K562 (cell line): ENCODE results near the gene RFESD. TPM values are rescaled to one million over a fixed set of nuclear protein-coding genes. Genes with fewer than 3 reads are reported as not detected.
A peak's percentile ranks its signal among the peaks of the same experiment; 100 is the strongest.

Experiments used
- ATAC-seq: fragments of 200-7000 bp; cut with Tn5 transposase; 3 replicates; pipeline ENCODE4 v1.9.1; 2020; ENCODE audit warnings: moderate library complexity
- BruUV-seq: library from RNA; stranded (reverse); fragments of 400-500 nt; replicated peaks from 2 replicates; lab custom pipeline; 2021; lab: Mats Ljungman, UMichigan
- CTCF ChIA-PET: fragments of 300-600 bp; formaldehyde crosslinking; extraction: SDS; loops from one replicate; lab custom pipeline; 2021; ENCODE audit warnings: low intra/inter-chr PET ratio; lab: Yijun Ruan, JAX
- POLR2A ChIA-PET: fragments of 300-600, 350-650 bp; sonication (Branson Sonifier 250); formaldehyde crosslinking; extraction: SDS; loops from one replicate; lab custom pipeline; 2021; ENCODE audit warnings: antibody characterized with exemption, inconsistent platforms; lab: Yijun Ruan, JAX
- DNase-seq, 4 experiments: peaks; one replicate each; pipeline versions ENCODE4 v3.0.0 to v3.0.0-alpha.2; 2011 to 2018; ENCODE audit warnings: low spot score in 3 of 4, mixed read lengths in 3 of 4; ENCODE audit errors: extremely low read depth in 1 of 4
- FAIRE-seq: peaks from 2 replicates; lab custom pipeline; 2011; peaks lifted over from hg19 to GRCh38; lab: Jason Lieb, UNC
- H2AFZ ChIP-seq: 2 replicates; pipeline ENCODE4 v1.6.0; 2011; ENCODE audit warnings: low read depth, low read length, control low read depth, inconsistent platforms
- H3K27ac ChIP-seq: fragments of 200-600 bp; 3 replicates; pipeline ENCODE4 v1.8.0; 2011; ENCODE audit warnings: low read depth, mild to moderate bottlenecking, control low read depth, inconsistent platforms, low read length, moderate library complexity, mixed read lengths; ENCODE audit errors: extremely low read depth
- H3K27me3 ChIP-seq, 2 experiments: fragments of 300-600 bp in 1 of 2; 2 replicates in 1 of 2; 3 replicates in 1 of 2; pipeline versions ENCODE4 v1.6.0 to v1.8.0; 2011; ENCODE audit warnings: inconsistent platforms in 2 of 2, low read length in 2 of 2, mild to moderate bottlenecking in 1 of 2, mixed read lengths in 1 of 2, moderate library complexity in 1 of 2; ENCODE audit not compliant: control insufficient read depth in 2 of 2, insufficient read depth in 2 of 2
- H3K36me3 ChIP-seq: fragments of 300-600 bp; 3 replicates; pipeline ENCODE4 v1.8.0; 2011; ENCODE audit warnings: mild to moderate bottlenecking, low read length, inconsistent platforms; ENCODE audit not compliant: control insufficient read depth, insufficient read depth
- H3K4me1 ChIP-seq, 2 experiments: fragments of 200-600 bp in 1 of 2; replicated peaks in 1 of 2; 2 replicates in 1 of 2; 3 replicates in 1 of 2; pipeline versions ENCODE4 v1.5.1 to v1.8.0; 2011; ENCODE audit warnings: inconsistent platforms in 2 of 2, low read length in 2 of 2, mild to moderate bottlenecking in 1 of 2, mixed read lengths in 1 of 2, moderate library complexity in 1 of 2; ENCODE audit not compliant: control insufficient read depth in 2 of 2, insufficient read depth in 2 of 2
- H3K4me2 ChIP-seq: 2 replicates; pipeline ENCODE4 v1.6.1; 2011; ENCODE audit warnings: low read length, control low read depth, inconsistent platforms, mixed read lengths; ENCODE audit not compliant: insufficient read depth
- H3K4me3 ChIP-seq: fragments of 200-600 bp; sonication (generic), shearing (Covaris generic); 2 replicates; pipeline ENCODE4 v1.5.1; 2016; ENCODE audit warnings: control low read depth, inconsistent platforms
- H3K79me2 ChIP-seq: fragments of 200-600 bp; 3 replicates; pipeline ENCODE4 v1.8.0; 2011; ENCODE audit warnings: low read length, inconsistent platforms; ENCODE audit not compliant: control insufficient read depth, insufficient read depth
- H3K9ac ChIP-seq, 2 experiments: 2 replicates each; pipeline versions ENCODE4 v1.6.0 to v1.6.1; 2011; ENCODE audit warnings: low read depth in 2 of 2, low read length in 2 of 2, control low read depth in 1 of 2, inconsistent platforms in 1 of 2, mild to moderate bottlenecking in 1 of 2, mixed read lengths in 1 of 2; ENCODE audit not compliant: insufficient read depth in 1 of 2
- H3K9me1 ChIP-seq: one replicate; pipeline ENCODE4 v1.6.0; 2011; ENCODE audit warnings: inconsistent platforms, mild to moderate bottlenecking, low read length, moderate library complexity; ENCODE audit not compliant: control insufficient read depth, insufficient read depth
- H3K9me3 ChIP-seq: replicated peaks from 2 replicates; pipeline ENCODE4 v1.5.1; 2011; ENCODE audit warnings: low read depth, low read length, inconsistent platforms; ENCODE audit not compliant: control insufficient read depth, insufficient read depth
- H4K20me1 ChIP-seq: replicated peaks from 2 replicates; pipeline ENCODE4 v1.6.1; 2011; ENCODE audit warnings: low read length, inconsistent platforms, mixed read lengths; ENCODE audit not compliant: control insufficient read depth, insufficient read depth
- ARID3A ChIP-seq: IDR thresholded peaks from 2 replicates; pipeline ENCODE4 v1.6.1; 2012; ENCODE audit warnings: low read depth, low read length, improper control_type of control experiment, borderline replicate concordance
- CHD2 ChIP-seq: IDR thresholded peaks from 2 replicates; pipeline ENCODE4 v1.6.1; 2011; ENCODE audit warnings: low read depth, low read length
- COPS2 ChIP-seq: fragments of 450-650 bp; conservative IDR thresholded peaks from 2 replicates; pipeline ENCODE4 v1.6.1; 2016; ENCODE audit warnings: mild to moderate bottlenecking, moderate library complexity
- CREB5 ChIP-seq: fragments of 250-450 bp; sonication (Bioruptor Pico); IDR thresholded peaks from 2 replicates; pipeline ENCODE4 v1.5.0; 2020; ENCODE audit warnings: mild to moderate bottlenecking
- ELK1 ChIP-seq: sonication (generic); formaldehyde crosslinking; IDR thresholded peaks from 2 replicates; pipeline ENCODE4 v1.8.1; 2022; ENCODE audit warnings: missing genetic modification reagents
- ETS1 ChIP-seq: conservative IDR thresholded peaks from 2 replicates; pipeline ENCODE4 v1.6.1; 2011; ENCODE audit warnings: low read depth, mild to moderate bottlenecking, low read length; ENCODE audit not compliant: control insufficient read depth
- FIP1L1 ChIP-seq: fragments of 200-400 bp; formaldehyde crosslinking; IDR thresholded peaks from 2 replicates; pipeline ENCODE4 v1.6.1; 2018; ENCODE audit warnings: mild to moderate bottlenecking, low read depth, low read length; ENCODE audit not compliant: poor library complexity, severe bottlenecking
- FOXK1 ChIP-seq: sonication (generic); formaldehyde crosslinking; IDR thresholded peaks from 2 replicates; pipeline ENCODE4 v1.8.0; 2022; ENCODE audit warnings: missing genetic modification reagents, mild to moderate bottlenecking, borderline replicate concordance
- HLTF ChIP-seq: fragments of 450-650 bp; IDR thresholded peaks from 2 replicates; pipeline ENCODE4 v1.6.1; 2016
- JUNB ChIP-seq: fragments of 450-650 bp; formaldehyde crosslinking; conservative IDR thresholded peaks from 2 replicates; pipeline ENCODE4 v1.4.0; 2020; ENCODE audit warnings: mild to moderate bottlenecking
- KDM2B ChIP-seq: fragments of 250-450 bp; sonication (Bioruptor Pico); IDR thresholded peaks from 2 replicates; pipeline ENCODE4 v1.8.0; 2021; ENCODE audit warnings: mild to moderate bottlenecking, moderate library complexity
- NR2F6 ChIP-seq: fragments of 450-650 bp; formaldehyde crosslinking; IDR thresholded peaks from 2 replicates; pipeline ENCODE4 v1.4.0; 2020; ENCODE audit warnings: mild to moderate bottlenecking
- NR4A1 ChIP-seq, 2 experiments: fragments of 250-450 bp in 1 of 2; fragments of 450-650 bp in 1 of 2; sonication (Bioruptor Pico) in 1 of 2; IDR thresholded peaks; 2 replicates each; pipeline versions ENCODE4 v1.4.0 to v1.6.1; 2016 to 2020; ENCODE audit warnings: mild to moderate bottlenecking in 2 of 2, missing compliant biosample characterization in 1 of 2, missing genetic modification characterization in 1 of 2, moderate library complexity in 1 of 2
- NRF1 ChIP-seq, 2 experiments: fragments of 450-650 bp; IDR thresholded peaks in 1 of 2; conservative IDR thresholded peaks in 1 of 2; 2 replicates each; pipeline ENCODE4 v1.6.1; 2014; ENCODE audit warnings: mild to moderate bottlenecking in 2 of 2
- TBL1XR1 ChIP-seq, 2 experiments: IDR thresholded peaks; 2 replicates each; pipeline ENCODE4 v1.6.1; 2012; ENCODE audit warnings: improper control_type of control experiment in 2 of 2, low read length in 2 of 2, mild to moderate bottlenecking in 1 of 2
- ZNF212 ChIP-seq: fragments of 450-650 bp; formaldehyde crosslinking; IDR thresholded peaks from 2 replicates; pipeline ENCODE4 v1.4.0; 2020; ENCODE audit warnings: mild to moderate bottlenecking
- ZNF655 ChIP-seq: fragments of 250-450 bp; sonication (Bioruptor Pico); IDR thresholded peaks from 2 replicates; pipeline ENCODE4 v1.5.0; 2021
- WGBS: fragments of 100-300 bp; shearing (Covaris generic); methylation state at CpG from one replicate; pipeline ENCODE4 v1.1.6; 2016; ENCODE audit warnings: low coverage, mixed read lengths; ENCODE audit not compliant: insufficient coverage; ENCODE audit errors: missing lambda C conversion rate; 5-methylcytosine and 5-hydroxymethylcytosine counted together
- in situ Hi-C: fragments of 300-500 bp; cut with MboI; formaldehyde crosslinking; loops from 4 replicates; pipeline ENCODE4 v1.15.0; 2018; ENCODE audit warnings: inconsistent platforms, mixed read lengths
- intact Hi-C: fragments of 100-400 bp; cut with micrococcal nuclease; formaldehyde crosslinking; loops from 2 replicates; pipeline ENCODE4 v1.14.2; 2022
- polyA plus RNA-seq, 8 experiments: library from polyadenylated mRNA; depleted of rRNA in 4 of 8; stranded (reverse) in 5 of 8; unstranded in 3 of 8; fragments of >200 nt; fragmentation: Nextera tagmentation in 2 of 8; fragmentation: Illumina TruSeq in 1 of 8; extraction: Ambion mirVana in 2 of 8; extraction: Trizol in 1 of 8; gene quantifications; 2 replicates each; pipeline versions ENCODE4 v1.2.1 to v1.2.3, GENCODE V29; 2011 to 2014; ENCODE audit warnings: inconsistent platforms in 1 of 8, missing spikeins in 1 of 8
- total RNA-seq, 7 experiments: library from RNA; depleted of rRNA in 6 of 7; stranded (reverse); fragments of >200 nt in 6 of 7; fragmentation: Illumina TruSeq in 2 of 7; extraction: Trizol in 2 of 7; gene quantifications; 2 replicates each; pipeline versions ENCODE4 v1.2.1 to v1.2.3, GENCODE V29; 2011 to 2021; ENCODE audit warnings: low replicate concordance in 1 of 7

Gene RFESD
- total and polyA plus RNA-seq, 9 of the 15 experiments (the other 6 are each of a cell fraction or from before 2014, with no cell fraction given): 62.3 to 600 (median 140) TPM

GRCh38 chr5:95682891-95683290 lies 36.3 kb downstream of the RFESD start, which contains the start of gene SPATA9:
SPATA9 (minus strand) TSS chr5:95682991; CDS start chr5:95682854, 137 bp downstream.
- no peak for TF ChIP-seq KDM2B
- TF ChIP-seq ZNF655 (CRISPR knock-in tag): no peak
- no peak for TF ChIP-seq NR4A1 (CRISPR knock-in tag; IDR thresholded peaks at IDR 0.05)
- no peak for TF ChIP-seq NR4A1 (tag; IDR thresholded peaks at IDR 0.05)
- TF ChIP-seq FIP1L1: no peak
- no peak for TF ChIP-seq ZNF212 (CRISPR knock-in tag)
- TF ChIP-seq ELK1 (CRISPR knock-in tag): no peak
- TF ChIP-seq NR2F6 (CRISPR knock-in tag): no peak
- TF ChIP-seq FOXK1 (CRISPR knock-in tag): no peak
- TF ChIP-seq CREB5 (CRISPR knock-in tag): no peak
- TF ChIP-seq COPS2: no peak
- TF ChIP-seq ARID3A: no peak
- TF ChIP-seq NRF1 (conservative IDR thresholded peaks at IDR 0.05 in 1 of 2, IDR thresholded peaks at IDR 0.05 in 1 of 2): no peak
- no peak for TF ChIP-seq HLTF
- TF ChIP-seq TBL1XR1 (IDR thresholded peaks at IDR 0.05; ENCODE audit: low read length in 2 of 2): no peak
- no peak for TF ChIP-seq CHD2
- no peak for TF ChIP-seq ETS1
- no peak for TF ChIP-seq JUNB (CRISPR knock-in tag)
- BruUV-seq: no TSS peak
- no peak for ATAC-seq
- in situ Hi-C loops: no loop called here
- Histone ChIP-seq H3K9me3 (no peaks in the 10 kb centered on the region), H3K27me3 (no peaks in the 10 kb centered on the region), H3K27ac (no peak within 1 kb of the TSS), H4K20me1 (no peaks in the 10 kb centered on the region), H3K36me3 (no peaks in the 10 kb centered on the region; the same call in 2 of the 3 replicates), H3K9me1 (no peaks in the 10 kb centered on the region), H2AFZ (peak within 1 kb of the TSS; percentile 27), H3K9ac (no peak within 1 kb of the TSS), H3K4me1 (peaks cover 0 to 8% of the 10 kb centered on the region in 2 experiments; a peak in 2 of 5 replicates), H3K4me3 (no peak within 1 kb of the TSS), H3K4me2 (no peak within 1 kb of the TSS), H3K79me2 (no peaks in the 10 kb centered on the region)
- WGBS: 71% methylated on average over 1 of the region's 1 CpG
- ChIA-PET POLR2A (interaction anchor here (1.0 kb wide), 1 partner anchor 29 kb away, joined by 3 read pairs; no protein-coding TSS in a partner anchor), CTCF (no interaction called here)
- intact Hi-C loops: no loop called here
- FAIRE-seq: no peak
- no peak for DNase-seq
